Measurements from ENCODE around the gene EDN1. TPM values are rescaled to one million over a fixed set of nuclear protein-coding genes. Genes with fewer than 3 reads are reported as not detected.

Gene EDN1
- total and polyA plus RNA-seq, 2 of the 13 experiments (the other 11 are each of a cell fraction or from before 2014, with no cell fraction given): 0.15 to 1.2 TPM

- Histone ChIP-seq H3K27ac (ENCODE audit: extremely low read length, insufficient read depth, low read length) (no peak overlapping the region), H3K4me2 (ENCODE audit: low read depth, low read length) (no peak overlapping the region), H3K79me2 (ENCODE audit: insufficient read depth, low read length) (no peaks in the 10 kb centered on the region), H4K20me1 (ENCODE audit: insufficient read depth, low read length) (no peaks in the 10 kb centered on the region), H3K4me3 (replicated peaks in 1 of 3; ENCODE audit: insufficient read depth in 1 of 3, low read depth in 2 of 3, low read length in 3 of 3) (no peak overlapping the region), H3K4me1 (ENCODE audit: insufficient read depth, low read length) (no peaks in the 10 kb centered on the region), H3K36me3 (replicated peaks in 1 of 2; ENCODE audit: control insufficient read depth in 1 of 2, insufficient read depth in 2 of 2, low read length in 2 of 2) (no peaks in the 10 kb centered on the region), H3K9me3 (ENCODE audit: low read length) (no peaks in the 10 kb centered on the region), H2AFZ (ENCODE audit: low read length) (no peak overlapping the region), H3K27me3 (ENCODE audit: control insufficient read depth in 1 of 2, insufficient read depth in 2 of 2, low read length in 2 of 2) (no peaks in the 10 kb centered on the region), H3K9ac (ENCODE audit: insufficient read depth, low read depth, low read length) (no peak overlapping the region)
- BruUV-seq (replicated peaks): no TSS peak
- POLR2A ChIA-PET: no interaction called here
- DNase-seq (ENCODE audit: low spot score) (no peak), FAIRE-seq (no peak), ATAC-seq (no peak)
- CTCF ChIA-PET (ENCODE audit: low intra/inter-chr PET ratio, low total read pairs): no interaction called here
- intact Hi-C loops (cut with micrococcal nuclease; ENCODE audit: unreplicated experiment) (no loop called here), in situ Hi-C loops (cut with HindIII; ENCODE audit: extremely low pct_ligation_motif_present, low pct_unique_long_range_greater_than_20kb) (no loop called here)
- TF ChIP-seq PRMT3 (CRISPR knock-in tag; IDR thresholded peaks at IDR 0.05; ENCODE audit: borderline replicate concordance, low read depth) (no peak), REL (CRISPR knock-in tag; conservative IDR thresholded peaks at IDR 0.05) (no peak), ZNF776 (CRISPR knock-in tag; IDR thresholded peaks at IDR 0.05) (no peak), ARID5B (CRISPR knock-in tag; IDR thresholded peaks at IDR 0.05) (no peak), ZNF136 (CRISPR knock-in tag; IDR thresholded peaks at IDR 0.05; ENCODE audit: low read depth) (no peak), STAT6 (CRISPR knock-in tag; IDR thresholded peaks at IDR 0.05; ENCODE audit: borderline replicate concordance) (no peak), CBX2 (IDR thresholded peaks at IDR 0.05; ENCODE audit: low read depth, low read length) (no peak), CBX2 (CRISPR knock-in tag; IDR thresholded peaks at IDR 0.05; ENCODE audit: low read depth) (no peak), ZNF557 (CRISPR knock-in tag; IDR thresholded peaks at IDR 0.05) (no peak)
- WGBS (ENCODE audit: low lambda C conversion rate): 0% methylated on average over 1 of the region's 1 CpG
Measured at GRCh38 chr6:12245360-12245759, 44.8 kb upstream of the EDN1 start.
